ENCODE data around the gene CDH4.
"Not testable (repeated sequence)": the region's sequence is repeated elsewhere in the genome, so short reads cannot be mapped to it uniquely, and the experiment has no call there.

The CDH4 gene

DNA sequence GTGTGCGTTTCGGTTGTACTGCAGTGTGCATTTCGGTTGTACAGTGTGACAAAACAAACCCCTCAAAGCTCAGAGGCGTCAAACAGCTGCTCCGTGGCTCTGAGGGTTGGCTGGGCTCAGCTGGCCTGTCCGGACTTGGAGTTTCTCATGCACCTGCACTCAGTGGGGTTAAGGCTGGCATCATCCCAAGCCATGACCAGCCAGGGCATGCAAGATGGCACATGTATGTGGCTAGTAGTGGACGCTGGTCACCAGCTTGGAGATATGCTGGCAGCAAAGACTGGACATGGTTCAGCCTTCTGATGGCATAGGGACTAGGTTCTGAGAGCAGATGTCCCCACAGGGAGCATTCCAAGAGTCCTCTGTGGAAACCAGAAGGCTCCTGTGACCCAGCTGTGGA lies 187.2 kb downstream of the CDH4 start:
- no peak for DNase-seq (ENCODE audit: low spot score)

DNA sequence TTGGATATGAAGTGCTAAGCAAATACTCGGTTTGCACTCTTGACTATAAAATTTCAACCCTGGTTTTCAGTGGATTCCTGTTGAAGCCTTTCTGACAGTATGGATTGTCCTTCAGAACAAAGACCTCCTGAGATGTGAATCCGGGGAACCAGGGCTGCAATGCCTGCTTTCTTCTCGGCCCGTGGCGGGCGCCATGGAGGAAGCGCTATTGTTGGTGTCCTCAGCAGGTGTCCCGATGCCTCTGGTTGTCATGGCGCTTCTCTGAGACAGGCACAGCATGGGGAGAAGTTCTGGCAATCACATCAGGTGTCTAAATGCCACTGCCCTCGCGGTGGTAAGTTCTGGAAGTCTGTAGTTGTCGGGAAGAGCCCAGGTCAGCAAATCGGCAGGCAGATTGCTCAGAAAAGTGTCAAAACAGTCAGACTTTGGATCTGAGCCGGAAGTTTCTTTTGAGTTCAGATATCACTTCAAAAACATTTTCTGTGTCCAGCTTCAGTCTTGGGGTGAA lies 188.5 kb downstream of the CDH4 start:
- DNase-seq (ENCODE audit: low spot score): no peak

DNA sequence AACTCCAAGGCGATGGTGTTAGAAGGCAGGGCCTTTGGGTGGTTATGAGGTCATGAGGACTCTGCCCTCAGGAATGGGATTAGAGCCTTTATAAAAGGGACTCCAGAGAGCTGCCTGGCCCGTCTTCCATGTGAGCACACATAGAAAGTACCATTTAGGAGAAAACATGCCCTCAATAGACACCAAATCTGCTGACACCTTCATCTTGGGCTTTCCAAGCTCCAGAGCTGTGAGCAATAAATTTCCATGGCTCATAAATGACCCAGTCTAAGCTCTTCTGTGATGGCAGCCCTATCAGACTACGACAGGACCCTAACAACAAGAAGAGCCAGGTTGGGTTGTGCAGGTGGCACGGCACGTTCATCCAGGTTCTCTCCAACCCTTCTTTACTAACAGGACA lies 189.5 kb downstream of the CDH4 start:
- DNase-seq (ENCODE audit: low spot score): no peak

DNA sequence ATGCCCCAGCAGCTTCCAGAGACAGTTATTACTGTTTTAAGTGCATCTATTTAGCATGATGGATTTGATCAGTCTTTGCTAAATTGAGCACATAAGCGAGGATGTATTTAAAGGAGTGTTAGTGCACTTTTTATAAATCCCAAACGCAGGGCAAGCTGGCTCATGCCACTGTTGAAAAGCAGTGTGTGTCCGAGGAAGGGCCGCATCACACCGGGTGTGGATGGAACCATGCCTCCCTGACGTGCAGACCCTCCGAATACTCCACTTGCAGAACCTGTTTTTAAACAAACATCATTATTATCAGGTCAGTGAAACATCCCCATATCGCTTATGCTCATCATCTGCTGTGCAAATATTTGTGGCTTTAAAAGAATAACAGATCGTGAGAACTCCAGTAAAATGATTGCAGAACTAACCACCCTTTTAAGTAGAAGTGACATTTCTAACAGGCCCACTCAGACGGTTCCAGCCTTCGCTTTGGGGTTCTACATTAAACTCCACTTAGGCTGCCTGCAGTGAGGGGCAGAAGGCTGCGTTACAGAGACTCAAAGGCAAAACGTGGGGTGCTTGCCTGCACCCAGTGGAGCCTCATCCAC lies 190.1 kb downstream of the CDH4 start:
- DNase-seq (ENCODE audit: low spot score): no peak

DNA sequence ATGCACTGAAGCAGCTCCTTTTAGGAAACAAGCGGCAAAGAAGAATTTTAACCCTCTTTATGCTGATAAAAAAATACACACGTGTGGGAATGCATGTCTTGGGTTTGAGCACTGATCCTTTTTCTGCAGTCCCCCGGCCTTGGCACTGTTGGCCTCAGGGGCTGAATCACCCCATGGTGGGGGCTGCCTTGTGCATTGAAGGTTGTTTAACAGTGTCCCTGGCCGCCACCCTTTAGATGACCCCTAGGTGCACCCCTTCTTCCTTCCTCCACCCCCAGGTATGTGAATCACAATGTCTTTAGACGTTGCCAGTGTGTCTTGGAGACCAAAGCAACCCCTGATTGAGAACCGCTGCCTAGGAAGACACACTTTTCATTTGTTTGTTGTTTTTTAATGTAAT lies 190.7 kb downstream of the CDH4 start:
- no peak for DNase-seq (ENCODE audit: low spot score)

DNA sequence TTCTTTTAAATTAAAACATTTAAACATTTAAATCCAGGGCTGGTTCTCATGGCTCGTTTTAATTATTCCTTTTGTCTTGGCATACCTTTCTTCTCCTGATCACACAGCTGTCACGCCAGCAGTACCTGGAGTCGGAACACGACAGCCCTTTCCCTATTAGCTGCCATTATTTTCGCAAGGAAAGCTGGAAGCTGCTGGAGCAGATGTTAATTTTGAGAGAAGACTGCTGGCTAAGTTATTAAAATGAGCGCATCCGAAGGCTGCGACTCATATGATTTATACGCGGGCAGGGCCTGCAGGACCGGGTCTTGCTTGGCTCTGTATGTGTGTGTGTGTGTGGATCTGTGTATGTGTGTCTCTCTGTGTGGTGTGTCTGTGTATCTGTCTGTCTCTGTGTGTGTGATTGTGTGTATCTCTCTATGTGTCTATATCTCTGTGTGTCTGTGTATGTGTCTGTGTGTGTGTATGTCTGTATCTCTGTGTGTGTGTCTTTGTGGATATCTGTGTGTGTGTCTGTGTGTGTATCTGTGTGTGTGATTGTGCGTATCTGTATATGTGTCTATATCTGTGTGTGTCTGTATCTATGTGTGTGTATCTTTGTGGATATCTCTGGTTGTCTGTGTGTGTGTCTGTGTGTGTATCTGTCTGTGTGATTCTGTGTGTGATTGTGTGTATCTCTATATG lies 191.5 kb downstream of the CDH4 start:
- DNase-seq (ENCODE audit: low spot score): no peak

DNA sequence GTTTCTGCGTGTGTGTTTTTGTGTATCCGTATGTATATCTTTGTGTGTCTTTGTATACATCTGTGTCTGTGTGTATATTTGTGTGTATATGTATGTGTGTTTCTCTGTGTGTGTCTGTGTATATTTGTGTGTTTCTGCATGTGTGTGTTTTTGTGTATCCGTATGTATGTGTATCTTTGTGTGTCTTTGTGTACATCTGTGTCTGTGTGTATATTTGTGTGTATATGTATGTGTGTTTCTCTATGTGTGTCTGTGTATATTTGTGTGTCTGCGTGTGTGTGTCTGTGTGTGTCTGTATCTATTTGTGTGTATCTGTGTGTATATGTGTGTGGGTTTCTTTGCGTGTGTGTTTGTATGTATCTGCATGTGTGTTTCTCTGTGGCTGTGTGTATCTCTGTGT lies 192.6 kb downstream of the CDH4 start:
- DNase-seq (ENCODE audit: low spot score): no peak

DNA sequence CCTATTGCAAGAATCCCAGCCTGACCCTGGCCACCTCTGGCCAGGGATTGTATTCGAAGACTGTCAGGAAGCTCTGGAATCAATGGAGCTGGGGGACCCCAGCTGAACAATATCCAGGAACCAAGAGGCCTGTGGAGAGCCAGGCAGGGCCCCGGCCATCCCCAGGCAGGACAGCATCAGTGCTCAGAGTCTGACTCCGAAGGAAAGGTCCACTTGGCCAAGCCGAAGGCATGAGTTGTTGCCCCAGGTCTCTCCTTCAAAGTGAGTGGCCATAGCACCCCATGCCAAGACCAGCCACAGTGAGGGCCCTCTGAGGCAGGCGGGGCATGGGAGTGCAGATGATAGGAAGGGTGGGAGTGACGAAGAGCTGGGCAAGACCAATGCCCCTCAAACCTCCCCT lies 193.1 kb downstream of the CDH4 start:
- DNase-seq (ENCODE audit: low spot score): no peak

DNA sequence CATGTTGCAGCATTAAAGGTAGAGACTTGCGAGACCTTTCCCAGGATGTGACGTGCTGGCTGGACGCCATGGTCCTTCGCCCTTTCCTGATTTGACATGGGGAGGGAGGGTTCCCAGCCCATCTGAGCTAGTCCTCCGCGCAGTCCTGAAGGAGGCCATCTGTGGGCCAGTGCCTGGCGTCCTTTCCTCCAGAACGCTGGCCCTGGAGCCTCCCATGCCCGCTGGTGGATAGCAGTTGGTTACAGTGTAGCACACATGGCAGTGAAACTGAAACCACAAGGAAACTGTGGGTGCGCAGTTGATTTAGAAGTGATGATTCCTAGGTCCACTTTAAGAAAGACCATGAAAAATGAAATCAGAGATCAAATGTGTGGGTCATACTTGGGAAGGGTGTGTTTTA lies 193.7 kb downstream of the CDH4 start:
- DNase-seq (ENCODE audit: low spot score): no peak

DNA sequence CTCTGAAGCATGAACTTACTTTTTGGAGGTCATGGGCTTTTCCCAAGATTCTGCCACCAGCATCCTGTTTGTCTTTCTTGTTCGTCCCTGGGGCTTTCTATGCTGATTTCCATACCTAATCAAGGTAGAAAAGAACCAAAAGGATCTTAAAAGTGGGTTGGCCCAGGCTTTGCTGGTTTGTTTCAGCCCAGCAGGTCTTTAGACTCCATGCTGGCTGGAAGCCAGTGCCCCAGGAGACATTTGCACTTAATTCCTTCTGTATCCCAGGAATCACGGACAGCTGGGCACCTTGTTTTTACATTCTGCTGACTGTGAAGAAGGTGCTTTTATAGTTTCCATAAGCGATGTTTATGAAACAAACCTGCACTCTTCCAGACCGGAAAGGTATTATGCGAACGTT lies 195.9 kb downstream of the CDH4 start:
- DNase-seq (ENCODE audit: low spot score): no peak

DNA sequence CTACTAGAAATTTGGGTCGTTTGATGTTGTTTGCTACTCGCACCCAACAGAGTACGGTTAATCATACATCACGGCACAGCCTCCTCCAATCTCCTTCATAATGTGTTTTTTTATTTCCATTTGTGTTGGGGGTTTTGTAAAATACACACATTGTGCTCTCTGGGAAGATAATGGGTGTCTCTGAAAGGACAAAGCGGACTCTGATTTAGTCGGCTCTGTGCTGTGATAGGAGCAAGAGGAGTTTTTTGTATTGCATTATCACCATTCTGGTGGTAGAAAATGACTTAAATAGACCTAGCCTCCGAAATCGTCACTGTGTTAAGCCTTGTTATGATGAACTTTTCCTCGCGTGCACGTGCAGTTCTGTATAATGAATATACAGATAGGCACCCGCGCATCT lies 196.3 kb downstream of the CDH4 start:
- DNase-seq (ENCODE audit: low spot score): no peak

DNA sequence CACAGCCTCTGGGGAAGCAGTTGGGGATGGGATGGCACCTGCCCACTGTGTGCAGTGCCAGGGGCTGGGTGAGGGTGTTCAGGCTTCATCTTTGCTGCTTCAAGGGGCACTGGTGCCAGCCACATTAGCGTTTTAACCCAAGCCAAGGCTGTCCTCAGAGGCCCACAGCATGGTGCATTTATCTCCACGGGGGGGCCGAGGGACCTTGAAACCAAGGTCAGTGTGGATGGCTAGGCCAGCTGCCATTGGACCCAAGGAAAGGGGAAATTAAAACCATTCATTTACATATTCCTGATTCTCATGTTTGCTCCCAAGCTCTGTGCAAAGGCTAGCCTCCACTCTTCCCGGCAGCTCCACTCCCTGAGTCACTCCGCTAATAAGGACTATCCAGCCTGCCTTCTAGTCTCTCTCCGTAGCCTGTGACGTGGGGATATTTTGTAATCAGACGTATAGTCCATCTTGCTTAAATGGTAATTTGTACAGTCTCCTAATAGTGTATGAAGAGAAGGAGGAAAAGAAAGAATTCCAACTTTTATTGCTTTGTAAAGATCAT lies 197.1 kb downstream of the CDH4 start:
- no peak for DNase-seq (ENCODE audit: low spot score)

DNA sequence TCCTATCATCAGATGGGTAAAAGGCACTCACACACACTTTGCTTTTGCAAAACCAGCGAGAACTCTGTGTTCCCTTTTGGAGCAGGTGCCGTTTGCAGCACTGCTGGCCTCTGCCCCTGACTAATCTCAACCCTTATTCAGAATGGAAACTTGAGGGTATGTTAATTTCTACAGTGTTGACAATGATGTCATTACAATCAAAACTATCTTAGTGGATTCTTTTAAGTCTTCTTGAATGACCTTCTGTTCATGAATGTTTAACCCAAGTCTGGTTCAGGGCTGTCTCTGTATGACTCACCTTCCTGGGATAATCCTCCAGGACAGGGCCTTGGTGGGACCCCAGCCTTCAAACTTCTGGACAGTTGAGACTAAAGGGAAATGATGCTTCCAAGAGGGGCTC lies 197.9 kb downstream of the CDH4 start:
- DNase-seq (ENCODE audit: low spot score): no peak

DNA sequence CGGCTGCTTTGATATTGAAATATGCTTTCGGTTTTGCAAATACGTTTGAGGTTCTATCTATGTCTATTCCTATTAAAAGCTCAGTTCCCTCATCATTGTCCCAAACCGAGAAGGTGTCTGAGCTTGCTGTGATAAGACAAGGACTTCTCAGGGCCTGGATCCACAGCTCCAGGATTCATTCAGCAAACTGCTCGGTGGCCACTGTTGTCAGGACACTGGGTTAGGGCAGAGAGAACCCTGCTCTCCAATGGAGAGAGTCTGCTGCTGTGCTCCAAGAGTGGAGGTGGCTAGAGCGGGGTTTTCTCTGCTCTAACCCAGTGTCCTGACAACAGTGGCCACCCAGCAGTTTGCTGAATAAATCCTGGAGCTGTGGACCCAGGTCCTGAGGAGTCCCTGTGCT lies 198.5 kb downstream of the CDH4 start:
- no peak for DNase-seq (ENCODE audit: low spot score)

DNA sequence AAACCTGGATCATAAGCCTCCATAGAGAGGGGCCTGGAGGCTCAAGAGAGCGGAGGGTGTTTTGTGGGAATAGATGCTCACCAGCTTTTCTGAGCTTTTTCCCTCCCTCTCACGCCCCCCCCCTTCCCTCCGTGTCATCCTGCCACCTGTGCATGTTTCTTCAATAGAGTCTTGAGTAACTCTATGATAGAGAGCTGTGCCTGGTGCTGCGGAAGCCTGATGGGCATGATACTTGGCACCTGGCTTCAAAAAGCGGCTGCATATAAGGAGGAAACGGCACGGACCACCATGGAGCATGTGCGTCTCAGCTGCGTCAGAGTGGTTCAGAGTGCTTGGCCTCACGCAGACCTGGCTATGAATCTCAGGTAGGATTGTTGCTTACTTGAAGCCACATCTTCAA lies 198.9 kb downstream of the CDH4 start:
- DNase-seq (ENCODE audit: low spot score): no peak

DNA sequence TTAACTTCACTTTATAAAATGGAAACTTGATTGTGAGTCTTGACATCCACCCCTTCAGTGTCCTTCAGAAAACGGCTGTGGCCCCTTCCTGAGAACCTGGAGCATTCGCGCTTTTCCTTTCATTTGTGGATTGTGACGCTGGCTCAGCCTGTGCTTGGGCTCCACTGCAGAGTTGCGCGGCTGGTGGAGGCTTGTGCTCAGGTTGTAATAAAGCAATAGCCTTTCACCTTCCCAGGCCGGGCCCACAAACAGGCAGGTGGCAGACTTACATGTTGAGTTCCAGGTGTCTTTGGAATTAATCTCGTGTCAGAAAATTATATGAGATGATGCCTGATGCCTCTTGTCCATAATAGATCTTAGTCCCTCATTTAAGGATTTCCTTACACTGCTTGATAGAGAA lies 199.9 kb downstream of the CDH4 start:
- DNase-seq (ENCODE audit: low spot score): no peak

DNA sequence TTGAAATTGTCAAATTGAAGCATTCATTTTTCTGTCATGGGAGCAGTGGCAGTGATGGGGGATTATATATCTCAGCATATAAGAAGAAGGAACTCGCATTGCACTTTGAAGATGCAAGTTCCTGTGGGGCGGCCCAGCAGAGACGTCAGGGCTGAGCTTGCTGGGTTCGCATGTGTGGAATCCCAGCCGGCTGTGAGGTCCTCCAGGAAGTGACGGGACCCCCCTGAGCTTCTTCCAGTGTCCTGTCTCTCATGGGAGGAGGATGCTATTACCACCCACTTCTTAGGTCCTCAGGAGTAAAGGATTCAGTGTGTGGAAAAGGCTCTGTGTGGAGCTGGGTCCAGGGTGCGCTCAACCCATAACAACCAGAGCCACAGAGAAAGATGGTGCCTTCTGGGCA lies 201.2 kb downstream of the CDH4 start:
- no peak for DNase-seq (ENCODE audit: low spot score)

DNA sequence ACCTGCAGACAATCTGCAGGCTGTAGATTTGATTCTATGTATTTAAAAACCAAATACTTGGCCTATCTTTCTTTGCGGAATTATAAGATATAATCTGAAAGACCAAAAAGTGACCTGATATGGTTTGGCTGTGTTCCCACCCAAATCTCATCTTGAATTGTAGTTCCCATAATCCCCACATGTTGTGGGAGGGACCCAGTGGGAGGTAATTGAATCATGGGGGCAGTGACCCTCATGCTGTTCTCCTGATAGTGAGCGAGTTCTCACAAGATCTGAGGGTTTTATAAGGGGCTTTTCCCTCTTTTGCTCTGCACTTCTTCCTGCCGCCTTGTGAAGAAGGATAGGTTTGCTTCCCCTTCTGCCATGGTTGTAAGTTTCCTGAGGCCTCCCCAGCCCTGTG lies 201.6 kb downstream of the CDH4 start:
- DNase-seq (ENCODE audit: low spot score): not testable (repeated sequence)

DNA sequence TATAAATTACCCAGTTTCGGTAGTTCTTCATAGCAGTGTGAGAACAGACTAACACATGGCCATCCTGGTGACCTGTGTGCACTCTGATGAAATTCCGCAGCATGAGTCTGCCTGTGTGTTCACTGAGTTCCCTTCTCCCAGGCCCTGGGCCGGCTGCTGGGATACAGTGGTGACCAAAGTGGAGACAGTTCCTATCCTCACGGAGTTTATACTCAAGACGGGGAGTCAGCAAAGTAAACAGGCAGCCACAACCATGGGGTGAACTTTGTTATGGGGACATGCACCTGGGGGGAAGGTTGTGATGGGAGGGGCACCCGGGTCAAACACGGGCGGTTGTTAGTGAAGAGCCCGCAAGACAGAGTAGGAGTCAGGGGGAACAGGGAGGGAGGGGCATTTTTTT lies 202.0 kb downstream of the CDH4 start:
- no peak for DNase-seq (ENCODE audit: low spot score)

DNA sequence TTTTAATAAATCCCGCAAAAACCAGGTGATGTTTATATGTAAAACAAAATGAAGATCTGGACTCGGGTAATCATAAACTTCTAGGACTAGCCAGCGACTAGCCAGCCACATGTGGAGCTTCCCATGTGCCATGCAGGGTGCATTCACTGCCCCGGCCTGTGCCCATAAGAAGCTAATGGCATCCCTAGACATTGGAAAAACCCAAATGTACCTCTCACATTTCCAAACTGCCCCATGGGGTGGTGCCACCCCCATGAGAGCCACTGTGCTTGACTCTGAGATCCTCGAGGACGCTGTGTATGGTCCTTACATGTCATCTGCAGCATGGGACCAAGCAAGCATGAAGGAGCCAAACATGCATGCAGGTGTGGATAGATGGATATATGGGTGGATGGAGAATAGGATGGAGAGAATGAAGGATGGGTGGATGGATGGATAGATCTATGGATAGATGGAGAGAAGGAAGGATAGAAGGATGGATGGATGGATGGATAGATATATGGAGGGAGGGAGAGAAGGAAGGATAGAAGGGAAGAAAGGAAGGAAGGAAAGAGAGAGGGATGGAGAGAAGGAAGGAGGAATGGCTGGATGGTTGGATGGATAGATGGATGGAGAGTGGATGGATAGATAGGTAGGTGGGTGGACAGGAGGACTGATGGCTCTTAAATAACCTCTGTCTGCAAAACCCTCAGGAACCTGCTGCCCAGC lies 203.6 kb downstream of the CDH4 start:
- no peak for DNase-seq (ENCODE audit: low spot score)

DNA sequence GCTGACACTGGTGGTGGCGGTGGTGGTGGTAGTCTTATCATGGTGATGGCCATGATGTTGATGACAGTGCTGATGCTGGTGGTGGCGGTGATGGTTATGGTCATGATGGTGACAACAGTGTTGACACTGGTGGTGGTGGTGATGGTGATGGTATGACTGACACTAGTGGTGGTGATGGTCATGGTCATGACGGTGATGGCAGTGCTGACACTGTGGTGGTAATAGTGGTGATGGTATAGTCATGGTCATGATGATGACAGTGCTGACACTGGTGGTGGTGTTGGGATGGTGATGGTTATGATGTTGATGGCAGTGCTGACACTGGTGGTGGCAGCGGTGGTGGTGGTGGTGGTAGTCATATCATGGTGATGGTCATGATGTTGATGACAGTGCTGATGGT lies 205.7 kb downstream of the CDH4 start:
- DNase-seq (ENCODE audit: low spot score): no peak

DNA sequence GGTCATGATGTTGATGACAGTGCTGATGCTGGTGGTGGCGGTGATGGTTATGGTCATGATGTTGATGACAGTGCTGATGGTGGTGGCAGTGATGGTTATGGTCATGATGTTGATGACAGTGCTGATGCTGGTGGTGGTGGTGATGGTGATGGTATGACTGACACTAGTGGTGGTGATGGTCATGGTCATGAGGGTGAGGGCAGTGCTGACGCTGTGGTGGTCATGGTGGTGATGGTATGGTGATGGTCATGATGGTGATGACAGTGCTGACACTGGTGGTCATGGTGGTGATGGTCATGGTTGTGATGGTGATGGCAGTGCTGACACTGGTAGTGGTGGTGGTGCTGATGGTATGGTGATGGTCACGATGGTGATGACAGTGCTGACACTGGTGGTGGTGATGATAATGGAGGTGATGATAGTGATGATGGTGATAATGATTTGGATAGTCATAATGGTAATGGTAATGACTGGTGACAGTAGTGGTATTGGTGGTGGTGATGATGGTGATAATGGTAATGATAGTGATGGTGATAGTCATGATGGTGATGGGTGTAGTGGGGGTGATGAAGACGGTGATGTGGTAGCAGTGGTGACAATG lies 206.2 kb downstream of the CDH4 start:
- no peak for DNase-seq (ENCODE audit: low spot score)

DNA sequence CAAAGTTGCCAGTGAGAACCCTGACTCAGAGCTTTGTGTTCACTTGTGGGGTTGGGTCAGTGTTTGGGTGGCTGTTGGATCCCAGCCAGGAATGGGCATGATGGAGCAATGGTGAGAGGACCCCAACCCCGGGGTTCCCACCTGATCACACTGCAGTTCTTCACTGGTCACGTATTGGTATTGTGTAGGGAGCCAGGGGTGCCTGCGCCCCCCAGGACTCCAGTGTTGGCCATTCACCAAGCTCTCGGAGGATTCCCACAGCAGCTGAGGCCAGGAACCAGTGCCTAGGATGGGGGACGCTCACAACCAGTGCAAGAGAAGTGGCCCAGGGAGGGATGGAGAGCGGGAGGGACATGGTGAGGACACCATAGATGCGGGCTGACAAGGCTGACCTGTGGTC lies 207.2 kb downstream of the CDH4 start:
- no peak for DNase-seq (ENCODE audit: low spot score)
